Measurements from ENCODE around the gene EDARADD.

Gene EDARADD

GRCh38 chr1:236400061-236400603, 6.0 kb downstream of the EDARADD start:
- no peak overlapping the region for H3K4me3 ChIP-seq (ENCODE audit: low read length)
- no peak for DNase-seq (ENCODE audit: low read depth)
- TF ChIP-seq CTCF (conservative IDR thresholded peaks at IDR 0.05; ENCODE audit: low read length) = no peak

- DNase-seq (ENCODE audit: low read depth) = no peak
- no peak for TF ChIP-seq CTCF (conservative IDR thresholded peaks at IDR 0.05; ENCODE audit: low read length)
- no peak overlapping the region for H3K4me3 ChIP-seq (ENCODE audit: low read length)
These were observed 7.6 kb downstream of the EDARADD start for GRCh38 chr1:236401698-236402097.

- TF ChIP-seq CTCF (conservative IDR thresholded peaks at IDR 0.05; ENCODE audit: low read length) = no peak
- no peak for DNase-seq (ENCODE audit: low read depth)
- no peak overlapping the region for H3K4me3 ChIP-seq (ENCODE audit: low read length)
These were observed 10.0 kb downstream of the EDARADD start for GRCh38 chr1:236403905-236404696.

- TF ChIP-seq CTCF (conservative IDR thresholded peaks at IDR 0.05; ENCODE audit: low read length) = no peak
- DNase-seq (ENCODE audit: low read depth) = no peak
- no peak overlapping the region for H3K4me3 ChIP-seq (ENCODE audit: low read length)
These were observed 13.0 kb downstream of the EDARADD start for GRCh38 chr1:236407059-236407458.

- H3K4me3 ChIP-seq (ENCODE audit: low read length) = no peak overlapping the region
- no peak for DNase-seq (ENCODE audit: low read depth)
- no peak for TF ChIP-seq CTCF (conservative IDR thresholded peaks at IDR 0.05; ENCODE audit: low read length)
These were observed 19.6 kb downstream of the EDARADD start for GRCh38 chr1:236413688-236414087.

- no peak overlapping the region for H3K4me3 ChIP-seq (ENCODE audit: low read length)
- no peak for TF ChIP-seq CTCF (conservative IDR thresholded peaks at IDR 0.05; ENCODE audit: low read length)
- DNase-seq (ENCODE audit: low read depth) = no peak
These were observed 22.1 kb downstream of the EDARADD start for GRCh38 chr1:236416165-236416564.

GRCh38 chr1:236417336-236417735, 23.2 kb downstream of the EDARADD start:
- DNase-seq (ENCODE audit: low read depth) = no peak
- TF ChIP-seq CTCF (conservative IDR thresholded peaks at IDR 0.05; ENCODE audit: low read length) = no peak
- no peak overlapping the region for H3K4me3 ChIP-seq (ENCODE audit: low read length)
